Measurements from ENCODE around the gene LFNG.
A peak's percentile ranks its signal among the peaks of the same experiment; 100 is the strongest.

- peak; percentile 64 for TF ChIP-seq CTCF (IDR thresholded peaks at IDR 0.05; ENCODE audit: low read depth, low read length, poor library complexity, severe bottlenecking)
- TF ChIP-seq EZH2phosphoT487 (IDR thresholded peaks at IDR 0.05; ENCODE audit: borderline replicate concordance, low read length): no peak
Observed at GRCh38 chr7:2555121-2556052, 35.8 kb downstream of the LFNG start, which contains the start of gene BRAT1.
